Measurements from ENCODE around the gene PKDCC.

PKDCC gene

DNA sequence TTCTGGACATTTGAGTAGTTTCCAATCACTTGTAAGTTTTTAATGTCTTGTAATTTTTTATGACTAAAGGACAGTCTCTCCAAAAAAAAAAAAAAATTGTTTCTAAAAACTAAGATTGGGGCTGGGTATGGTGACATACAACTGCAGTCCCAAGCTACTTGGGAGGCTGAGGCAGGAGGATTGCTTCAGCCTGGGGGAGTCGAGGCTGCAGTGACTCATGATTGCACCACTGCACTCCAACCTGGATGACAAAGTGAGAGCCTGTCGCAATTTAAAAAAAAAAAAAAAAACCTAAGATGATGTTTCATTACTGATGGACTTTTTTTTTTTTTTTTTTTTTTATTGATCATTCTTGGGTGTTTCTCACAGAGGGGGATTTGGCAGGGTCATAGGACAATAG lies 34.4 kb upstream of the PKDCC start:
- TF ChIP-seq, protein P1, sequence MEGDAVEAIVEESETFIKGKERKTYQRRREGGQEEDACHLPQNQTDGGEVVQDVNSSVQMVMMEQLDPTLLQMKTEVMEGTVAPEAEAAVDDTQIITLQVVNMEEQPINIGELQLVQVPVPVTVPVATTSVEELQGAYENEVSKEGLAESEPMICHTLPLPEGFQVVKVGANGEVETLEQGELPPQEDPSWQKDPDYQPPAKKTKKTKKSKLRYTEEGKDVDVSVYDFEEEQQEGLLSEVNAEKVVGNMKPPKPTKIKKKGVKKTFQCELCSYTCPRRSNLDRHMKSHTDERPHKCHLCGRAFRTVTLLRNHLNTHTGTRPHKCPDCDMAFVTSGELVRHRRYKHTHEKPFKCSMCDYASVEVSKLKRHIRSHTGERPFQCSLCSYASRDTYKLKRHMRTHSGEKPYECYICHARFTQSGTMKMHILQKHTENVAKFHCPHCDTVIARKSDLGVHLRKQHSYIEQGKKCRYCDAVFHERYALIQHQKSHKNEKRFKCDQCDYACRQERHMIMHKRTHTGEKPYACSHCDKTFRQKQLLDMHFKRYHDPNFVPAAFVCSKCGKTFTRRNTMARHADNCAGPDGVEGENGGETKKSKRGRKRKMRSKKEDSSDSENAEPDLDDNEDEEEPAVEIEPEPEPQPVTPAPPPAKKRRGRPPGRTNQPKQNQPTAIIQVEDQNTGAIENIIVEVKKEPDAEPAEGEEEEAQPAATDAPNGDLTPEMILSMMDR (IDR thresholded peaks at IDR 0.05; ENCODE audit: low read depth, low read length, missing control alignments) = no peak
- DNase-seq (ENCODE audit: extremely low read depth, low read depth) = no peak
- H3K4me3 ChIP-seq (replicated peaks; ENCODE audit: low read depth, low read length) = no peak overlapping the region

DNA sequence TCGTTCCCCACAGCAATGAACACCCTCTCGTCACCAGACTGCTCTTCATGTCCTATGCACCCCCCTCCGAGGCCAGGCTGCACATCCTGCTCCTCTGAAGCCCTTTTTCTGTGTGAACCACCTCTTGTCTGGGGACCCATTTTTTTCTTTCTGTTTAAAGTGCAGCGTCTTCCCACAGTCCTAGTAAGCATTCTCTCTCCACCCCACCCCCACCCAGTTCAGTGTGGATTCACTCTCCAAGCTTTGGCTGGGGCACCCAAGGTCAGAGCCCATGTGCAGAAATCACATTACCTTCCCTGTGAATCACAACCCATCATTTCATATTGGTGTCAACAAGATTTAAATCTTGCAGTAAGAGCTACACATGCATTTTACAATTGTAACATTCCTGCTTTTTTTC lies 26.4 kb upstream of the PKDCC start:
- no peak overlapping the region for H3K4me3 ChIP-seq (replicated peaks; ENCODE audit: low read depth, low read length)
- DNase-seq (ENCODE audit: extremely low read depth, low read depth) = no peak
- TF ChIP-seq, protein P1 (IDR thresholded peaks at IDR 0.05; ENCODE audit: low read depth, low read length, missing control alignments) = no peak

DNA sequence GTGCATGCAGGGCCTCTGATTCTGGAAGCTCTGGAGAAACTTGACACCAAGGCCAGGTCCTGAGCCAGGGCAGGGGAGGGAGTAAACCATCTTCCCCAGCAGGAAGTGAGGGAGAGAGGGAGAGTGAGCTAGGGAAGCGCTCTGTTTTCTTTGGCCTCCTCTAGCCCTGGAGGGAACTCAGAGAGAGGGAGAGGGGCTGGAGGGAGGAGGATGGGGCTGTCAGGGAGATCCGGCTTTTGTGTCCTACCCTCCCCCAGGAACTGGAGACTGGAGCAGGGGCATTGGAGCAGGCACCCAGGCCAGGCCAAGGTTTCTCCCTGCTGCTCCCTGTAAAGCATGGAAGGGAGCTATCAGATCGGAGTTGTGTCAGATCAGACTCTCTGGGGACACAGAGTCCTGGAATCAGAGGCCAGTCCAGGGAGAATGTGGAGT lies 22.7 kb upstream of the PKDCC start:
- no peak for DNase-seq (ENCODE audit: extremely low read depth, low read depth)
- TF ChIP-seq, protein P1 (IDR thresholded peaks at IDR 0.05; ENCODE audit: low read depth, low read length, missing control alignments) = no peak
- H3K4me3 ChIP-seq (replicated peaks; ENCODE audit: low read depth, low read length) = no peak overlapping the region

DNA sequence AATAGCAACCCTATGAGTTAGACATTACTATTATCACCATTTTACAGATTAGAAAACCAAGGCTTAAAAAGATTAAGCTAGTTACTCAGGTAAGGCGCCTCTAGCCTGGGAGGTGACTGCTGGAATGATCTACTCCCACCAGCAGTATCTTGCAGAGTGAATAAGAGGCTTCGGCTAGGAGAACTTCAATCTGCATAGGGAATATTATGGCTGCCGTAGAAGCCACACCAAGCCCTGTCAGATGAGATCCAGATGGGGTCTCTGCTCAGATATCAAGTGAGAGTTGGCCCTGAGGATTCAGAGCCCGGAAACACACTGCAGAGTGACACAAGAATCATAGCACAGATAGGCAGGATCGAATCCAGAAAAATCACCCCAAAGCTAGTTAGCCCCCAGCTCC lies 21.5 kb upstream of the PKDCC start:
- H3K4me3 ChIP-seq (replicated peaks; ENCODE audit: low read depth, low read length) = no peak overlapping the region
- no peak for DNase-seq (ENCODE audit: extremely low read depth, low read depth)
- TF ChIP-seq, protein P1 (IDR thresholded peaks at IDR 0.05; ENCODE audit: low read depth, low read length, missing control alignments) = no peak

DNA sequence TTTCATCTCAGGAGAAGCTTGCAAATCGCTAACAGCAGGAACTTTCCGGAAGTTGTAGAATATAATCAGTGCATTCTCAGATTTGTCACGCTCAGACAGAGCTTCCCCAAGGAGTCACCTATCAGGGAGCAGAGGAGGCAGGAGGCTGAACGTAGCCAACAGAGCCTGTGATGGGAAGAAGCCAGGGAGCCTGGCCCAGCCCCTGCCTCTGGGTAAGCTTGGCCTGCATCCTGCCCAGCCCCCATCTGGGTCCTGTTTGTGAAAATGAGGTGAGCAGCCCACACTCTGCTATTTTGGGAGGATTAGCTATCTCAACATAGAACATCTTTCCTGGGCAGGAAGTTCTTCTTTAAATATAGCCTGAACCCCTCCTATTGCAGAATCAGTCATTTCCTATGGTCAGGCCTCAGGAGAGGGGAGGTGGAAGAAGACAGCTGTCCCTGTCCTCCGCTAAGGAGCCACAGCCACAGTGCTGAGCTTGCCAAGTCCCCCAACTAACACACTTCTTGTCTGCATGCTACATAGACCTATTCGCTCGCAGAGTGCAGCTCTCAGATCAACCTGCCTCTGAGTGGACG lies 19.2 kb upstream of the PKDCC start:
- TF ChIP-seq, protein P1 (IDR thresholded peaks at IDR 0.05; ENCODE audit: low read depth, low read length, missing control alignments) = no peak

DNA sequence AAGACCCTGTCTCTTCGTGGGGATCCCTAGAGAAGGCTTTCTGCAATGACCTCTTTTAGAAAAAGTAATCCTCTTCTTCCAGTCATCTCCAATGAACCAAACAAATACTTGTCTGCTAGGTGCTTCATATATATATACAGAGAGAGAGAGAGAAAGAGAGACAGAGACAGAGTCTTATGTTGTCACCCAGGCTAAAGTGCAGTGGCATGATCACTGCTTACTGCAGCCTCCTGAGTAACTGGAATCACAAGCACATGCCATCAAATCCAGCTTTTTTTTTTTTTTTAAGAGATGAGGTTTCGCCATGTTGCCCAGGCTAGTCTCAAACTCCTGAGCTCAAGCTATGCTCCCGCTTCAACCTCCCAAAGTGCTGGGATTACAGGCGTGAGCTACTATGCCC lies 18.6 kb upstream of the PKDCC start:
- TF ChIP-seq, protein P1 (IDR thresholded peaks at IDR 0.05; ENCODE audit: low read depth, low read length, missing control alignments) = no peak

More for the DNA sequence above, 19.2 kb upstream of the PKDCC start:
- H3K4me3 ChIP-seq (replicated peaks; ENCODE audit: low read depth, low read length) = no peak overlapping the region
- no peak for DNase-seq (ENCODE audit: extremely low read depth, low read depth)

DNA sequence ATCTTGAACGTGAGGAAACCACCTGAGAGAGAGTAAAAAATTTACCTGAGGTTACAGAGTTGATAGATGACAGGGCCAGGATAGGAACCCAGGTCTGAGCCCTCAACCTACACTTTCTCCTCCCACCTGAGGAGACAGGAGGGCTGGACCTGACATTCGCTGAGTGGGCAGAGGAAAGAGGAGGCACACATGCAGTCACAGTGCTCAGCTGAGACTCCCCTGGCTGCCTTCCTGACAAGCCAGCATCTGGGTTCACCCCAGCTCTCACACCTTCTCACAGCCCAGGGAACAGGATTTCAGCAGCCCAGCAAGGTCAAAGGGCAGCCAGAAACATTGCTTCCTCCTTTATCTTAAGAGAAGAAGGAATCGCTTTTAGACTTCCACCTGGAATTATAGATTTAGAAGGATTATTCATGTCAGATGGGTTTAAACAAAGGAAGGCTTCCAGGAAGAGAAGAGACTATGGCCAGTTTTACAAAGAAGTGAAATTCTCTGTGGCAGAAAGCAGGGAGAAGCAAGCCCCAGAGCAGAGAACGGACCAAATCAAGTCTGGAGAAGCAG lies 18.1 kb upstream of the PKDCC start:
- TF ChIP-seq, protein P1 (IDR thresholded peaks at IDR 0.05; ENCODE audit: low read depth, low read length, missing control alignments) = no peak
- no peak overlapping the region for H3K4me3 ChIP-seq (replicated peaks; ENCODE audit: low read depth, low read length)
- no peak for DNase-seq (ENCODE audit: extremely low read depth, low read depth)

More for the DNA sequence above, 18.6 kb upstream of the PKDCC start:
- H3K4me3 ChIP-seq (replicated peaks; ENCODE audit: low read depth, low read length) = no peak overlapping the region
- DNase-seq (ENCODE audit: extremely low read depth, low read depth) = no peak
